H9 (cell line): ENCODE measurements around the gene RARA. TPM values are rescaled to one million over a fixed set of nuclear protein-coding genes. Genes with fewer than 3 reads are reported as not detected.

Source experiments
- DNase-seq: peaks from one replicate; pipeline ENCODE4 v3.0.0-alpha.2; 2017
- H2AFZ ChIP-seq: one replicate; pipeline ENCODE4 v1.6.1; 2013; ENCODE audit warnings: mild to moderate bottlenecking, low read length, control low read depth, moderate library complexity
- H2AK5ac ChIP-seq: 2 replicates; pipeline ENCODE4 v1.6.1; 2013; ENCODE audit warnings: low read length, control low read depth, mixed read lengths; ENCODE audit not compliant: insufficient read length
- H2BK120ac ChIP-seq: one replicate; pipeline ENCODE4 v1.6.1; 2013; ENCODE audit warnings: low read depth, mild to moderate bottlenecking, low read length, control low read depth, inconsistent platforms; ENCODE audit not compliant: poor library complexity, severe bottlenecking
- H2BK12ac ChIP-seq: 2 replicates; pipeline ENCODE4 v1.6.1; 2013; ENCODE audit warnings: low read length, control low read depth, mixed read lengths, low read depth; ENCODE audit not compliant: insufficient read length
- H2BK15ac ChIP-seq: 2 replicates; pipeline ENCODE4 v1.6.1; 2013; ENCODE audit warnings: low read depth, low read length, control low read depth
- H2BK20ac ChIP-seq: one replicate; pipeline ENCODE4 v1.6.1; 2013; ENCODE audit warnings: low read depth, mild to moderate bottlenecking, low read length, control low read depth, inconsistent platforms; ENCODE audit not compliant: poor library complexity, severe bottlenecking
- H2BK5ac ChIP-seq: 2 replicates; pipeline ENCODE4 v1.6.1; 2013; ENCODE audit warnings: low read length, control low read depth, mixed read lengths; ENCODE audit not compliant: insufficient read length
- H3K14ac ChIP-seq: 2 replicates; pipeline ENCODE4 v1.6.1; 2013; ENCODE audit warnings: low read length, control low read depth; ENCODE audit not compliant: insufficient read depth
- H3K18ac ChIP-seq: 2 replicates; pipeline ENCODE4 v1.6.1; 2013; ENCODE audit warnings: low read depth, mild to moderate bottlenecking, mixed read lengths, low read length, control low read depth; ENCODE audit not compliant: insufficient read length
- H3K23ac ChIP-seq: 2 replicates; pipeline ENCODE4 v1.6.1; 2013; ENCODE audit warnings: low read length, control low read depth, mixed read lengths, low read depth; ENCODE audit not compliant: insufficient read length
- H3K23me2 ChIP-seq: 2 replicates; pipeline ENCODE4 v1.6.1; 2013; ENCODE audit warnings: low read depth, mild to moderate bottlenecking, mixed read lengths, low read length, control low read depth; ENCODE audit not compliant: insufficient read length, poor library complexity, severe bottlenecking
- H3K27ac ChIP-seq: 2 replicates; pipeline ENCODE4 v1.5.1; 2013; ENCODE audit warnings: low read length, control low read depth, mixed read lengths, low read depth; ENCODE audit not compliant: insufficient read length
- H3K27me3 ChIP-seq: 2 replicates; pipeline ENCODE4 v1.6.1; 2013; ENCODE audit warnings: low read length, control low read depth, inconsistent platforms; ENCODE audit not compliant: insufficient read depth
- H3K4ac ChIP-seq: 2 replicates; pipeline ENCODE4 v1.6.1; 2013; ENCODE audit warnings: low read depth, mild to moderate bottlenecking, control low read depth, inconsistent platforms, low read length, moderate library complexity
- H3K4me1 ChIP-seq: 2 replicates; pipeline ENCODE4 v1.6.1; 2013; ENCODE audit warnings: low read length, control low read depth, inconsistent platforms; ENCODE audit not compliant: insufficient read depth
- H3K4me2 ChIP-seq: 2 replicates; pipeline ENCODE4 v1.6.1; 2013; ENCODE audit warnings: low read length, control low read depth, mixed read lengths; ENCODE audit not compliant: insufficient read length, insufficient read depth
- H3K56ac ChIP-seq: 2 replicates; pipeline ENCODE4 v1.6.1; 2013; ENCODE audit warnings: low read depth, mild to moderate bottlenecking, mixed read lengths, low read length, control low read depth; ENCODE audit not compliant: insufficient read length
- H3K79me1 ChIP-seq: 2 replicates; pipeline ENCODE4 v1.6.1; 2013; ENCODE audit warnings: low read depth, mild to moderate bottlenecking, moderate library complexity, low read length, control low read depth, inconsistent platforms; ENCODE audit not compliant: insufficient read depth, poor library complexity, severe bottlenecking
- H3K79me2 ChIP-seq: 2 replicates; pipeline ENCODE4 v1.6.1; 2013; ENCODE audit warnings: low read length, control low read depth, inconsistent platforms; ENCODE audit not compliant: insufficient read depth
- H3K9ac ChIP-seq: 2 replicates; pipeline ENCODE4 v1.6.1; 2013; ENCODE audit warnings: low read length, control low read depth, mixed read lengths; ENCODE audit not compliant: insufficient read length; ENCODE audit errors: extremely low read depth
- H3K9me3 ChIP-seq: one replicate; pipeline ENCODE4 v1.6.1; 2013; ENCODE audit warnings: low read depth, low read length, inconsistent platforms; ENCODE audit not compliant: control insufficient read depth
- H3T11ph ChIP-seq: one replicate; pipeline ENCODE4 v1.6.1; 2013; ENCODE audit warnings: mild to moderate bottlenecking, low read length, control low read depth, inconsistent platforms
- H4K20me1 ChIP-seq: one replicate; pipeline ENCODE4 v1.6.1; 2013; ENCODE audit not compliant: control insufficient read depth, insufficient read length, insufficient read depth
- H4K5ac ChIP-seq: 2 replicates; pipeline ENCODE4 v1.6.1; 2013; ENCODE audit warnings: low read depth, mild to moderate bottlenecking, mixed read lengths, low read length, control low read depth; ENCODE audit not compliant: insufficient read length
- H4K8ac ChIP-seq: replicated peaks from 2 replicates; pipeline ENCODE4 v1.6.1; 2013; ENCODE audit warnings: low read length, control low read depth, mixed read lengths, low read depth; ENCODE audit not compliant: insufficient read length
- H4K91ac ChIP-seq: 2 replicates; pipeline ENCODE4 v1.6.1; 2013; ENCODE audit warnings: low read depth, mild to moderate bottlenecking, moderate library complexity, mixed read lengths, low read length, control low read depth; ENCODE audit not compliant: insufficient read length
- H3K27ac Mint-ChIP-seq, 3 experiments: 2 replicates in 2 of 3; 3 replicates in 1 of 3; pipeline ENCODE4 v1.8.0; 2020 to 2021; ENCODE audit warnings: mixed read lengths in 3 of 3, mild to moderate bottlenecking in 1 of 3, moderate library complexity in 1 of 3
- H3K27me3 Mint-ChIP-seq: 2 replicates; pipeline ENCODE4 v1.8.0; 2021; ENCODE audit warnings: low read depth, mild to moderate bottlenecking, moderate library complexity, mixed read lengths
- H3K36me3 Mint-ChIP-seq, 3 experiments: 2 replicates in 2 of 3; 3 replicates in 1 of 3; pipeline ENCODE4 v1.8.0; 2020 to 2021; ENCODE audit warnings: low read depth in 3 of 3, mixed read lengths in 3 of 3; ENCODE audit not compliant: insufficient read depth in 1 of 3
- H3K4me1 Mint-ChIP-seq, 2 experiments: 2 replicates each; pipeline ENCODE4 v1.8.0; 2020; ENCODE audit warnings: mixed read lengths in 2 of 2
- H3K4me3 Mint-ChIP-seq, 2 experiments: 2 replicates in 1 of 2; 3 replicates in 1 of 2; pipeline ENCODE4 v1.8.0; 2020 to 2021; ENCODE audit warnings: mild to moderate bottlenecking in 2 of 2, mixed read lengths in 2 of 2, moderate library complexity in 1 of 2
- H3K9me3 Mint-ChIP-seq, 2 experiments: 2 replicates in 1 of 2; 3 replicates in 1 of 2; pipeline ENCODE4 v1.8.0; 2020; ENCODE audit warnings: mild to moderate bottlenecking in 2 of 2, mixed read lengths in 2 of 2, moderate library complexity in 1 of 2
- CTCF ChIP-seq: fragments of 200-600 bp; sonication (generic); conservative IDR thresholded peaks from 3 replicates; pipeline ENCODE4 v1.8.0; 2021; ENCODE audit warnings: antibody characterized with exemption, mild to moderate bottlenecking
- WGBS: extraction: QIAGEN DNeasy Blood & Tissue Kit; methylation state at CpG from one replicate; pipeline ENCODE4 v1.1.7; 2013; ENCODE audit warnings: missing lambda C conversion rate, low lambda C conversion rate, mixed read lengths; ENCODE audit not compliant: insufficient read length; ENCODE audit errors: extremely low coverage; 5-methylcytosine and 5-hydroxymethylcytosine counted together
- total RNA-seq: library from RNA; stranded (reverse); gene quantifications from 2 replicates; pipeline ENCODE4 v1.2.1, GENCODE V29; 2021

Gene RARA
- total RNA-seq, 1 experiment from 2014 or later, result 17.6 TPM

- Histone ChIP-seq H2BK12ac (no peak overlapping the region), H3K56ac (no peak overlapping the region), H3K4ac (no peak overlapping the region), H3K4me1 (peaks cover 19% of the 10 kb centered on the region), H3K9me3 (no peaks in the 10 kb centered on the region), H3K9ac (no peak overlapping the region), H4K5ac (no peak overlapping the region), H2AFZ (no peak overlapping the region), H3K18ac (no peak overlapping the region), H2BK15ac (no peak overlapping the region), H3T11ph (no peak overlapping the region), H4K91ac (no peak overlapping the region), H2AK5ac (no peak overlapping the region), H4K20me1 (no peaks in the 10 kb centered on the region), H2BK120ac (no peak overlapping the region), H3K79me1 (no peaks in the 10 kb centered on the region), H3K27ac (no peak overlapping the region), H4K8ac (no peak overlapping the region), H2BK20ac (no peak overlapping the region), H3K14ac (no peak overlapping the region; the same call in 1 of the 2 replicates), H3K23me2 (peaks cover 25% of the 10 kb centered on the region), H3K79me2 (no peaks in the 10 kb centered on the region), H3K23ac (no peak overlapping the region), H3K4me2 (peak overlapping the region; percentile 78), H3K27me3 (peaks cover 18% of the 10 kb centered on the region; the same call in 1 of the 2 replicates), H2BK5ac (no peak overlapping the region)
- H3K4me3 Mint-ChIP-seq, result peak overlapping the region; percentile 69 to 85
- no CpG with 5 or more reads among the region's 55 CpGs for WGBS
- H3K36me3 Mint-ChIP-seq, result peaks cover 0 to 6% (median 6%) of the 10 kb centered on the region in 3 experiments; a peak in 3 of 7 replicates
- peak; percentile 93 for DNase-seq
- no peak overlapping the region for H3K27ac Mint-ChIP-seq
- peaks cover 38 to 46% of the 10 kb centered on the region in 2 experiments for H3K4me1 Mint-ChIP-seq
- no peaks in the 10 kb centered on the region for H3K9me3 Mint-ChIP-seq
- no peak; the same call in 2 of the 3 replicates for TF ChIP-seq CTCF
- H3K27me3 Mint-ChIP-seq, result peaks cover 90% of the 10 kb centered on the region
These were observed 32.2 kb downstream of the RARA start for GRCh38 chr17:40340880-40341807.
